Amygdala (tissue), 56 donors: Measurements from ENCODE around the gene TIAM2.
"Not testable (repeated sequence)": the region's sequence is repeated elsewhere in the genome, so short reads cannot be mapped to it uniquely, and the experiment has no call there.

Experiments used
- DNase-seq, 56 donors: peaks; one replicate each; lab custom pipeline; 2025; lab: John Stamatoyannopoulos, UW

The TIAM2 gene

DNA sequence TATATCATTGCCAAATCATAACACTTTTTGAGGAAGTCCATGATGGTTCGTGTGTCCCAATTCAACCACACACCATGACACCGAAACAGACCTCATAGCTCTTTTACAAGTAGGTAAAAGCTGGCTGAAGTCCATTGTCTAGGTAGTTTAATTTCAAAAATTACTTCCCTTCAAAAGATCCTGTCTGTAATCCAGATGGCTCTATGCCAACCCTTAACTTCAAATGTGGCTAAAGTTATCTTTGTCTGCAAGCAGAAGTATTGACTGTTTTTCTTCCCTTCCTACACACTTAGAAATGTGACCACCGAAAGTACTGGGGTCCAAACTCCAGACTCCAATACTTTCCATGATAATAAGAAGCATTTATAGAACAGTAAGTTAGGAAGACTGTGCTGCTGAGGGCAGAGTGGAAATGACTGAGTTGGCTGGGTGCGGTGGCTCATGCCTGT lies 8.3 kb upstream of the TIAM2 start:
- DNase-seq, result no peak

DNA sequence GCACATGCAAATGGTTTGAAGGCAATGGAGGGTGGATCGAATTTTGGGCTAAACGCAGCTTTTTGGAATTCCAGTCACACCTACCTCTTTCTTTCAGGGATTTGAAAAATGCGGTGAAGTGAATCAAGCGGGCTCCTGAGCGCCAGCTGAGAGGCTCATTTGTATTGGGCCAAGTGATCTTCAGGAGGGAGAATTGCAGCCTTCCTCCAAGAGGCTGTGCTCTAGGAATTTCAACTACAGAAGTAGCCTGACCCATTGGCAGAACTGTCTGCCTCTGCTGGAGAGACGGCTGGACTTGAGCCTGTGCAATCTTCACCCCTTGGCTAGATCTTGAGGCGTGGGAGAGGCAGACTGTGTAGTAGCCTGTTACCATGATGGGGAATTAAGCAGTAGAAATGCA lies 5.7 kb upstream of the TIAM2 start:
- peak in 4 of 56 donors; percentile 4 to 41 (median 26) for DNase-seq

DNA sequence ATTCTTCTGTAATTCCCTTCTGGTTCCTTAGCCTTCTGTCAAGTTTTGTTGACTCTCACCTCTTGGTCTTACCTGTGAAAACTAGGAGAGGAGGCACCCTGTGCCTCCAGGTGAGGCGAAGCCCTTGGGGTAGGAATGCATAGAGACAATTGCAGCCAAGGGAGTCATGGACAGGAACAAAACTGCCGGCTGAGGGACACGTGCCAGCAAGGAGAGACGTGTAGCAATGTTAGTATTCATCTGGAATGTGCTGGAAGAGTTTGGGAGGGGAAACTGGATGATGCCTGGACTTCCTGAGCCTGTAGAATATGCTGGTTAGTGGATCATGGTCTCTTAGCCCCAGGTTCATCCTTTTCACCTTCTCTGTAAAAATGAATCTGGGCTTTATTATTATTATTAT lies 3.9 kb upstream of the TIAM2 start:
- no peak for DNase-seq

DNA sequence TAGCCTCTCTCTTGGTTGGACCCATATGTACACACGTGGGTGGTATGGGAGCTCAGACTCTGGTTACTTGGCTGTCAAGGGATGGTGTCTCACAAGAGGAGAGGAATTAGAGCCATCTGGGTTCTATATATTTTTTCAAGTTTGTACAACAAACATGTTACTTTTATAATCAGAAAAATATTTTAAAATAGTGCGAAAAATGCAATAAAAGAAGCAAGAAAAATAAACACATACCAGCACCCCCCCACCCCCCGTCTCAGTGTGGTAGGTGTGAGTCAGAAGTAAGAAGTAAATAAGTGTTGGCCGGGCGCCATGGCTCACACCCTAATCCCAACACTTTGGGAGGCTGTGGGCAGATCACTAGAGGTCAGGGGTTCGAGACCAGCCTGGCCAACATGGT lies 2.1 kb upstream of the TIAM2 start:
- no peak for DNase-seq

DNA sequence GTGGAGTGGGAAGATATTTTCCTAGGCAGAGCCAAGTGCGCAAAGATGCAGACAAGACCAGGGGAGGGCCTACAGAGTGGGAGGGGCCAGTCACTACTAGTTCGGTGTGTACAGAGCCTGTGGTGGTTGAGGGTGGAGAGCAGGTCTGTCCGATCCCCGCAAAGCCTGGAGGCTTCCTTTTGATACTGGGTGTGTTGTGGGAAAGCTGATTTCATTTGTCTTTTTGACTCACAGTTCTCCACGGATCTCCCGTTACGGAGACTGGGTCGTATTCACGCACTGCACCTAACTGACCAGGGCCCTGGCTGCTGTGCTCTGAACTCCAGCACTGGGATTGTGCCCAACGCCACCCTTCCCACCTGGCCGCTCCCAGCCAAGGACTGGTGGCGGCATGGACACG lies 1.4 kb upstream of the TIAM2 start:
- DNase-seq, result no peak

DNA sequence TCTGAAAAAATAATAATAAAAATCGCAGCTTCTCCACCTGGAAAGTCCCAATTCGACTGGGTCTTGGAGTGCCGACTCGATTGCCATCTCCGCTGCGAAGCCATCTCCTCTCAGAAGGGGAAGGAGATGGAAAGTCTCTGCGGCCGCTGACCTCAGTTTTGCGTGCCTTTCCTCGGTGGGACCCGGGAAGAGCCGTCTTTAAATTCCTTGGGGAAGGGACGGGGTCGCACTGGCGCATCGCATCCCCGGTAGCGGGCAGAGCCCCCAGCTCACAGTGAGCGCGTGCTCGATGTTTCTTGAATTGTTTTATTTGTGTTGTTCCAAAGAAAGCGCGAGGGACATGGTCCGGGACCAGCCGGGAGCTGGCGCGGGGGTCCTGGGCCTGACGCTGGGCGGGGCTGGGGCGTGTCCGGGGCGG lies 270 bp upstream of the TIAM2 start:
- DNase-seq, result no peak

DNA sequence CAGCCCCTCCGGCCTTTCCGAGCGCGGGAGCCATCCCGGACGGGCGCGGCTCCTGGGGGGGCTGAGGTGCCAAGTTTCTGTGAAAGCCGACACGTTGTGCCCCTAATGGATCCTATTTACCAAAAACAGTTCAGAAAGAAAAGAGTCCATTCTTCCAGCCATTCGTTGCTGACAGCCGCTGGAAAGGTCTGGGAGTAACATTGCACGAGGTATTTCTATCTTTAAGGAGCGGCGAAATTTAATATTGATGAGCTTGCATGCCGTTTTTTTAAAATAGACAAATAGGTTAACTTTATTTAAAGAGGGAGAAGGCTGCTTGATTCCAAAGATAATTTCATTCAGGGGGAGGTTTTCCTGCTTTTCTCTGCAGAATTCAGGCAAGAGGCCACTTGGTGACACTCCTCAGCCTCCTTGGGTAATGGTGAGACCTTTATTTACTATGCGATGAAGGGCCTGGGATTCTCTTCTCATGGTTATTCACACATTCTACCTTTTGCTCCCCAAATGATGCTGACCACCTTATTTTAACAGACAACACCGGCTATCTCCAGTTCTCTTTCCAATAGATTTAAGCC lies 988 bp downstream of the TIAM2 start:
- no peak for DNase-seq

DNA sequence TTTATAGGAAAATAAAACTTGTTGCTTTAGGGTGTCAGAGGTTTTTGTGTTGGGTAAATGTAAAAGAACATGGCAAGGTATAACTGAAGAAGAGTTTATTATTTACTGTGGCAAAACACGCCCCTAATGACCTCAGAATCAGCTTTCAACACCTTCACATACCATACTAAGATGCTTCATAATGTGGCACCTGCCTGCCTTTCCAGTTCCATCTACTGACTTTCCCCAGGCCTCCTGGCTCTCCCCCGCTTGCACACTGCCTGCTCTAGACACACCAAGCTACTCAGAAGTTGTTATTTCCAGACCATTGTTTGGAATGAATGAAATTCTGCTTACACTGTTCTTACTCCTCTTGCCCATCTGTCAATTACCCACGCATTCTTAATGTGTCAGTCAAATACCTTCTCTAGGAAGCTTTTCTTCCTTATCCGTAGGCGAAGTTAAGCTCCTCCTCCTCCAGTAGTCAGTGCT lies 1.8 kb downstream of the TIAM2 start:
- DNase-seq, result no peak

DNA sequence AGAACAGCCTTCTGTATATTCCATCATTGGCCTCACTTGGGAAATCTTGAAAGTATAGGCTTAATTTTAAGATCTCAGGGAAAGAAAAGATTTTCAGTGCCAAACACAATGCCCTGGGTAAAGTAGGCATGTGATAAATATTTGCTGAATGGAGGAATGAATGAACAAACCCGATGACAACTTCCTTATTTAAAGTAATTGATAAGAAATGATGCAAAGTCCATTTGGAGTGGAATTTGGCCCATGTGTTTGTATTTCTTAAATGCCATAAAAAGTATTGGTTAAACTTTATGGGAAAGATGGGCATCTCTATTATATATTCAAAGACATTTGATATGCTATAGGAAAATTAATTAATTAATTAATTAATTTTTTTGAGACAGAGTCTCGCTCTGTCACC lies 3.7 kb downstream of the TIAM2 start:
- no peak for DNase-seq

DNA sequence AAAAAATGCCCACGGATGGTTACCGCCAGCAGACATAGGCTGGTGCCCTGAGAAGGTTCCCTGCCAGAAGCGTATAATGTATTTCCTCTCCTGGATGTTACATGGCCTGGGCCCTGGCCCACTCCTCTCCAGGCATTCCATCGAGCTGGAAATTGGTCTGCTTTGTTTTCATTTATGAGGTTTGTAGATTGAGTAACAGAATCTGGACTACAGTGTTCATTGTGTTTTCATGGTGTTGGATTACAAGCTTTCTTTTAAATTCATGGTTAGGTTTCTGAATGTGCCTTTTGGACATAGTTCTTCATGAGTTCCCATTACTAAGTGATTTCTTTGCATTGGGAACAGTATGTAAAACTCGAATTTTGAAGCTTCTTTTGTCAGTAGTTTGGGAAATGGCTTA lies 6.4 kb downstream of the TIAM2 start:
- no peak for DNase-seq

DNA sequence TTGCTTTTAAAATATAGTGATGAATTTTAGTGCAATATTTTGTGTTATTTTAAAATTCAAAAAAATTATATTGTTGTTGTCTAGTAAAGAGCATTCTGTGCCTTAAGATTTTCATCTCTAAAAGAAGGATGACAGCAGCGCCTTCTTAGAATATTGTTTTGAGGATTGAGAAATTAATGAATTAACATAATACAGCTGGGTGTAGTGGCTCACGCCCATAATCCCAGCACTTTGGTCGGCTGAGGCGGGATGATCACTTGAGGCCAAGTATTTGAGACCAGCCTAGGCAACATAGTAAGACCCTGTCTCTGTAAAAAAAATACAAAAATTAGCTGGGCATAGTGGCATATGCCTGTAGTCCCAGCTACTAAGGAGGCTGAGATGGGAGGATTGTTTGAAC lies 6.8 kb downstream of the TIAM2 start:
- no peak for DNase-seq

DNA sequence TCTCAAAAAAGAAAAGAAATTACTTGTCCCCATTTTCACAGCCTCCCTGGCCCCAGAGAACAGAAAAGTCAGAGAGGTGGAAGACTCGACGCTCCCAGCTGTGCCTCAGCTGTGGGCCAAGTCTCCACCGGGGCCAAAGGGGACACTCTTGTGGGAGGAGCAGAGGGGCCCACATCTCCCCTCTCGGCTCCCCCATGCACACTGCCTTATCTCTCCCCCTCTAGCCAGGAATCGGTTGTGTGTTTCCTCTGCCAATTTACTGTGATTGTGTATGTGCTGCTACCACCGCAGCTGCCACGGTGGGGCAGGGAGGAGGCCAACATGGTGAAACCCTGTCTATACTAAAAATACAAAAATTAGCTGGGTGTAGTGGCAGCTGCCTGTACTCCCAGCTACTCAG lies 8.4 kb downstream of the TIAM2 start:
- no peak for DNase-seq

DNA sequence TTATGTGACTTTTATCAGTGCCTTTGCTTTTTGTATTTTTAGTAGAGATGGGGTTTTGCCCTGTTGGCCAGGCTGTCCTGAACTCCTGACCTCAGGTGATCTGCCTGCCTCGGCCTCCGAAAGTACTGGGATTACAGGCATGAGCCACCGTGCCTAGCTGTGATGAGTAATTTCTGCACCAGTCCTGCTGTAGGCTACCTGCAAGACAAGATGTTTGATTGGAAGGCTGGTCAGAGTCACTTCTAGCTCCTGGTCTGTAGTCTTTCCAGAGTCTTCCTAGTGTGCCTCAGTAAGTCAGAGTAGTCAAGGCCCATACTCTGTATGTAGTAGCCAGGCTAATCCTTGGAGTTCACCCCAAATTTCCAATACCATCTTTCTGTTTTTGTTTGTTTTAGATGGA lies 8.9 kb downstream of the TIAM2 start:
- DNase-seq, result no peak

DNA sequence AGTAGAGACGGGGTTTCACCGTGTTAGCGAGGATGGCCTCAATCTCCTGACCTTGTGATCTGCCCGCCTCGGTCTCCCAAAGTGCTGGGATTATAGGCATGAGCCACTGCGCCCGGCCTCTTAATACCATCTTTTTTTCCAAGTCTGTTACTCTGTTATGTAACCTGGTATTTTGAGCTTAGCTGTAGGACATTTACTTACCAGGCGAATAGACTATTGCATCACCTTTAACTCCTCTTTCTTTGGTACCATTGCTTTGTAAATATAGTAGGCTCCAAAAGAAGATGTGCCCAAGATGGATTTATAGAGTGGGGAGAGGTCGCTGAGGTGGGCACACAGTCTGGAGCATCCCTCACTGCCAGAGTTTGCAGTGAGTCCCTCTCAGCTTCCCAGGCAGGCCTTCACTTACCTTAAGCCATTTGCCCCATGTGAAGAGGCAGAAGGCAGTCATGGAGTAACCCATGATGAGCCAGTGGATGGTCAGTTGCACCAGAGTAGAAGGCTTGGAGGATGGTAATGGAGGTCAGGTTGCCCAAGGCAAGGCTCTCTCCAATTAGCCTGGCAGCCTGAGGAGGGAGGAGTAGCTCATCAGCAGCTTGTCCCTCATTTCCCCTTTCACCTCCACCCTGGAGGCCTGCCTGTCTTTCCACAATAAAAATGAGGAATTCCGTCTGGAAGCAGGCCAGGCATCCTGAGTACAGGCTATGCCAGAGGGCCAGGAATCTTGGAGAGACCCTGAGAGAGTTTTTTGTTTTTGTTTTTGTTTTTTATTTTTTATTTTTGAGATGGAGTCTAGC lies 9.7 kb downstream of the TIAM2 start:
- no peak for DNase-seq

DNA sequence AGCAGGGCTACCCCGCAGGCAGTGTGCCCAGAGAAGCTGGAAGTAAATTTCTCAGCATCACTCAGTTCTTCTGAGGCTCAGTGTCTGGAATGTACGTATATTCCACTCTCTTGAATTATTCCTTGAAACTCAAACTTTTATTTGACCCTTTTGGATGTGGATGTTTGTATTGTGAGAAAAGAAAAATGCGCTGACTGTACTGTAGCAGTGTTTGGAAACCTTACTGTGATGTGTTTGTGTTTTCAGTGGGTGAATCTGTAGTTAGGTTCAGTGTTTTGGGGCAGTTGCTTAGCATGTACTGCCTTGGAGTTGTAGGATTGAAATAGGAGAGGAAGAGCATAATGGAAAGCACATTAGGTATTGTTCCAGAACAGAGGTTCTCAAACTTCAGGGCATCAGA lies 13.5 kb downstream of the TIAM2 start:
- DNase-seq, result no peak

DNA sequence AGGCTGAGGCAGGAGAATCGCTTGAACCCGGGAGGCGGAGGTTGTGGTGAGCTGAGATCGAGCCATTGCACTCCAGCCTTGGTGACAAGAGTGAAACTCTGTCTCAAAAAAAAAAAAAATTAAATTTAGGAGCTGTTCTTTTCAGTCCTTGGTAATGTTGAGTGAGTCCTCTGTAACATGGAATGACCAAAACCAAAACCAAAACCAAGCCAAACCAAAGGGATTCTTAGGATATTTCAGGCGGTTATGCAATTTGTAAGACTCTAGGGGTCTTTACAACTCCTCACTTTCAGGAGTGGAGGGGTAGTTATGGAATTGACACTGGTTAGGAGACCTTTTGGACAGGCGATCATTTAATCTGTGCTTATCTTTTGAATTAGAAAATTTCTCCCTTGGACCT lies 15.8 kb downstream of the TIAM2 start:
- DNase-seq, result no peak

DNA sequence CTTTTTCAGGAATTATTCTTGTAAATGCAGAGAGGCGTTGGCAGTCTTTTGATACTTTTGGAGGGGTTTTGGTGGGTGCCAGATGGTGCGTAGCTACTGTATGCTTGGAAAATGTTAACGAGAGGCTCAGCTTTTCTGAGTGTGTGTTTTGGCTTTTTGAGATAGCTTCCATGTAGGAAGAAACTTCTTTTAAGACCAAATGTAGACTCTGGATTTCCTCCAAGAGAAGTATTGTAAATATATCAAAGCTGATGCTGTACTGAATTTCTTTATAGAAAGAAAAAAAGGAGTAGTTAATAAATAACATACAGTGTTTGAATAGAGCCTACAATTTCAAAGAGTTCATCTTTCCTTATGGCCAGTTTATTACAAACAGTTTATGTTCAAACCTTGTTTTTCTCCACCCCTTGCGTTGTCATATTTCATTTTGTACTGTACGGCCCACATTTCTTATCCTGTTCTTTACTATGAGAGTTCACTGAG lies 16.7 kb downstream of the TIAM2 start:
- DNase-seq, result peak in 6 of 56 donors; percentile 10 to 37 (median 21)

DNA sequence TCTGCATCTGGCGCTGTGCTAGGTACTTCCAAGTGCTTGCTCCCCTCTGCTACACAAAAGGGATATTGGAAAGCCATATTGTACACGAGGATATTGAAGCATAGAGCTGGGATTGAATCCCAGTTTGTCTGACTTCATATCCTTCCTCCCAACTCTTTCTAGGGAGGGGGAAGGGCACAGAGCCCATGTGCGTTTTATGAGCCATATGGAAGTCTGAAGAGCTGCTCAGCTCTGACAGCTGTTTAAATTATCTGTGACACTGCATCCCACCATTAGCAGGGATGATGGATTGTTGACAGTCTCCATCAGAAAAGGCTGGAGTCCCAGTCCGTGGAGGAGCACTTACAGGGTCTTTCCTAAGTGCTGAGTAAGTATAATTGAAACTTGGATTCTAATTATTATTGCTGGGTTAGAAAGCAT lies 18.4 kb downstream of the TIAM2 start:
- DNase-seq, result no peak

DNA sequence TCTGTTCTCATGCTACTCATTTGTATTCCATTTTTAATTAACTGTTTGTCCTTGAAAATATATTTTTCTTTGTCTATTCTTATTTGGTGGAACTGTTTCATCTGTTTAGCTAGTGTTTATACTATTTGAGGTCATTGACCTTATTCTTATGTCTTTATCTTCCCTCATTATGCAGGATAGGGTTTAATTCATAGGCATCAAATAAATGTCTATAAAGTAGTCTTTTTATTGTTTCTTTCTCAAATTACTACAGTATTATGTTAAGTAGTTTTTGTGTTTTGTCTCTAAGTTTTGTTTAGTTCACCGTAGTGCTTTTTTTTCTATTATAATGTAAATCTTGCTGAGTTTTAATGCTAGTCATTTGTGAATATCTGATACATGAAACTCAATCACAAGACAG lies 19.0 kb downstream of the TIAM2 start:
- DNase-seq, result no peak

DNA sequence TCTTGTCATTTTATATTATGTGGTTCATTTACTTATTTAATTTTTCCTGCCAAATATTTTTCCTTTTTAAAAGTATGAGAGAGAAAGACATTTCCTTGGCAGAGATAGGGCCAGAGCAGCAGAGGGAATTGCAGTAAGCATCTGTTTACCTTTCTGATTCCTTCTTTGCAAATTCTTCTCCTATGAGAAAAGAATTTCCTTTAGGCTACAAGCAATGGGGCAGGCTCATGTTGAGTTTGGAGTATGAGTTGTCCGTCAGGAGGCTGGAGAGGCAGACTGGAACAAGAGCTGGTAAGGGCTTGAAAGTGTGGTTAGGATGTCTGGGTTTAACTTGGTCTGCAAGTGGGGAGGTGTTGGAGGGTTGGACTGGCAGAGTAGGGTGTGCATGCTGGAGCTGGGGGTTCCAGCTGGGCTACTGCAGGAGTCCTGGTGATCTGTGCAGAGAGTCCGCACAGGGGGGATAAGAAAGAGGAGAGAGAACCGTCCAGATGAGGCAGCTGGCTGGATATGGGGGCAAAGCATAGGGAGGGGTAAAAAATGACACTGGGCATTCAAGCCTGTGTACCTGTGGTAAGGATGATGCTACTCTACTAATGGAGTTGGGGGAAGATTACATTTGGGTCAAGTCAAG lies 19.7 kb downstream of the TIAM2 start:
- DNase-seq, result no peak

DNA sequence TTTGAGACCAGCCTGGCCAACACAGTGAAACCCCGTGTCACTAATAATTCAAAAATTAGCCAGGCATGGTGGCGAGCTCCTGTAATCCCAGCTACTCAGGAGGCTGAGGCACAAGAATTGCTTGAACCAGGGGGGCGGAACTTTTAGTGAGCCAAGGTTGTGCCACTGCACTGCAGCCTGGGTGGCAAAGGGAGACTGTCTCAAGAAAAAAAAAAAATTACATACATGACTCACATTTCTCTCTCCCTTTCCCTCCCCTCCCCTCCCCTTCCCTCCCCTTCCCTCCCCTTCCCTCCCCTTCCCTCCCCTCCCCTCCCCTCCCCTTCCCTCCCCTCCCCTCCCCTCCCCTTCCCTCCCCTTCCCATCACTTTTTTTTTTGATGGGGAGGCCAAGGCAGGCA lies 23.3 kb downstream of the TIAM2 start:
- not testable (repeated sequence) for DNase-seq

DNA sequence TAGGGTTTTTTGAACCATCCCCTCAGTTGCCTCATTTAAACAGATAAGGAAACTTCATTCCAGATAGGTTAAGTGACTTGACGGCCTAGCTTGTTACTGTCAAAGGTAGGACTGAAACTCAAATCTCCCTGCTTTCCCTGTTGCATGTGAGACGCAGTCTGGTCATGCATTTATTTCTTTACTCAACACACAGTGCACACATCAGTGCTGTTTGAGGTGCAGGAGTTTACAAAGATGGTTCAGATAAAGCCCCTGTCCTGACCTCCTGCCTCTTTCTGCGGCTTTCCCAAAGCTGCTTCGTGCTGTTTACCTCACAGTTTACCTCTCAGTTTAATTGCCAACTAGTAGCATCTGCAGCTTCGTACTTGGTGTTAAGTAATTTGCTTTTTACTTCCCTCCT lies 26.6 kb downstream of the TIAM2 start:
- no peak for DNase-seq
